Frontal cortex (tissue), 4 donors: ENCODE data around the gene GULP1. TPM values are rescaled to one million over a fixed set of nuclear protein-coding genes. Genes with fewer than 3 reads are reported as not detected.

Source experiments
- DNase-seq, 2 donors: peaks; one replicate each; pipeline ENCODE4 v3.0.0; 2012; ENCODE audit warnings: low spot score in 2 of 2
- FAIRE-seq: peaks from 2 replicates; lab custom pipeline; 2012; peaks lifted over from hg19 to GRCh38; lab: Jason Lieb, UNC
- small RNA-seq: library from RNA; depleted of rRNA; stranded (forward); fragments of <200 nt; gene quantifications from one replicate; pipeline ENCODE3, GENCODE V24; 2014
- total RNA-seq: library from RNA; depleted of rRNA; stranded (reverse); fragments of >200 nt; gene quantifications from one replicate; pipeline ENCODE4 v1.2.3, GENCODE V29; 2014
- donor health status: control.
- donor health status: control.
- donor health status: control.

GULP1 gene
- total RNA-seq, 1 donor from 2014 or later = 51.4 TPM

GRCh38 chr2:188610050-188610444 lies 318.4 kb downstream of the GULP1 start:
- no peak for DNase-seq
- no peak for FAIRE-seq

DNA sequence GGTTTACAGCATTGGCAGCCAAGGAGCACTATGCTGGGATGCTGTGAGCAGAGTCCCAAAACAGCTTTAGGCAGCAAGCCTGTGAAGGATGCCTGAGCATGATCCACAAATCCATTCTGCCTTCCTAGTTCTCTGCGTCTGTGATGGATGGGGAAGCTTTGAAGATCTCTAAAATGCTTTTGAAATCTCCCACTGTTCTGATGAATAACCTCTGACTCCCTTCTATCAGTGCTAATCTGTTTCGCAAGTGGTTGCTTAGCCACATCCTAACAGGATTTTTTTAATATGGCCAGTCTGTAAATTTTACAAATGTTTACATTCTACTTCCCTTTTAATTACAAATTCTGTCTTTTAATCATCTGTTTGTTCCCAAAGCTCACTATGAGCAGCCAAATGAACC lies 319.2 kb downstream of the GULP1 start:
- no peak for DNase-seq
- no peak for FAIRE-seq

- no peak for DNase-seq
- FAIRE-seq = no peak
Observed at GRCh38 chr2:188619146-188619545, 327.5 kb downstream of the GULP1 start.

DNA sequence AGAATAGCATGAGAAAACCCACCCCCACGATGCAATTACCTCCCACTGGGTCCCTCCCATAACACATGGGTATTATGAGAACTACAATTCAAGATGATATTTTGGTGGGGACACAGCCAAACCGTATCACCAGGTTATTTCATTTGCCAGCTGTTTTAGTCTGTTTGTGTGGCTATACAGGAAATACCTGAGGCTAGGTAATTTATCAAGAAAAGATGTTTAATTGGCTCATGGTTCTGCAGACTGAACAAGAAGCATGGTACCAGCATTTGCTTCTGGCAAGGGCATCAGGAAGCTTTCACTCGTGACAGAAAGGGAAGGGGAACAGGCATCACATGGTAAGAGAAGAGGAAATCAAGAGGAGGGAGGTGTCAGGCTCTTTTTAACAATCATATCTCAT lies 329.2 kb downstream of the GULP1 start:
- no peak for FAIRE-seq
- no peak for DNase-seq

GRCh38 chr2:188622601-188623260 lies 331.1 kb downstream of the GULP1 start:
- FAIRE-seq = no peak

GRCh38 chr2:188623995-188624643 lies 332.4 kb downstream of the GULP1 start:
- FAIRE-seq (no peak), DNase-seq (no peak)

More at GRCh38 chr2:188622601-188623260, 331.1 kb downstream of the GULP1 start:
- DNase-seq = no peak

DNA sequence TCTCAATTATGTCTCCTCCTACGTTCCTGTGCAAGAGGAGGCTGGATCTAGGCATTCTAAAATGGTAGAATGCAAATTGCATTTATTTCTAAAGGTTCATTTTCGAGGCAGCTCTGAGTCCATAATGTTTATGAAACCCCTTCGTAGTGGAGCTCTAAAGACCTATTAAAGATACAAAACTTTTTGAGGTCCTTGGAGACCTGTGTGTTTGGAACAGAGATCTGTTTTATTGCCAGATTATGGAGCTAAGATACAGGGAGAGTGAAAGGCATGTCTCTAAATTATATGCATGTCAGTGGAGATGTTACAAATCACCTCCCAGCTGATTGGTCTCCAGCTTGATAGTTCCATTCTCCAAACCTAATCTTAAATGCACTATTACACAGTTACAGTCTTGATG lies 335.8 kb downstream of the GULP1 start:
- DNase-seq (no peak), FAIRE-seq (no peak)

GRCh38 chr2:188628989-188629752 lies 337.5 kb downstream of the GULP1 start:
- DNase-seq = no peak
- no peak for FAIRE-seq

- no peak for DNase-seq
- FAIRE-seq = no peak
Observed at GRCh38 chr2:188629753-188630527, 338.3 kb downstream of the GULP1 start.

DNA sequence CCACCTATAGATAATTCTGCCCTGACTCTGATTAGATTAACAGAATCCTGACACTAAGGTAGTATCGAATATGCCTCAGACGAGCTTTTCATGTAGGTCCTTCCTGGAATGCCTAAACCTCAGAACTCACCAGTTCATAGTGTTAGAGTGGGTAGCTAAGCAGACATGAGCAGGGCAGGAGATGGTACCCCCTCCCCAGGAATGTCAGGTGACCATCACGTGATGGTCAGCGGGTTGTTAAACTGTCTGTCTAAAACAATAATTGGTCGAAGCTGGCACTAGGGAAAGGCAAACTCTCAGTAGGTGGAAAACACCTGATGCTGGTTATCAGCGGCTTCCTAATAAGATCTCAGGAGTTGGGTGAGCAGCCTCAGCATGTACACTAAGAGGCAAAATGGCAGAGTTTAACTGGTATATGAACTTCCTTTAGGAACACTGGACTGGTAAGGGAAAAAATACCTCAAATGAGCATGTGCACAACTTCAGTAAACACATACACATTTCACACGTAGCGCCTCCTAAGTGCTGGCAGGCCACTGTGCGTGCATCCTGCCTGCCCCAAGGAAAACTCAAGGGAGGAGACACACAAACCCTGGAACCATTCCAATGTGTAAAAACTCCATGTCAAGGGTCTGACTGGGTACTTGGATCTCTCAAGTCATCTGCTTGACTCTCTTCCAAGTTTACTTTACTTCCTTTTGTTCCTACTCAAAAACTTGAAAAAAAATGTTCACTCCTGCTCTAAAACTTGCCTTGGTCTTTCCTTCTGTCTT lies 339.5 kb downstream of the GULP1 start:
- FAIRE-seq = no peak
- DNase-seq = no peak

- FAIRE-seq = no peak
- no peak for DNase-seq
Observed at GRCh38 chr2:188634656-188635055, 343.0 kb downstream of the GULP1 start.

Small RNA genes within 50 kb of the gene (small RNA-seq; reads per million reads assigned to genes)
- 1.3 reads per million, percentile 72 among the genes with 10 or more reads in this experiment for gene MIR561
- not detected for gene RNA5SP114
